HG02759 (cell line): ENCODE results near the gene TPD52L1.
A peak's percentile ranks its signal among the peaks of the same experiment; 100 is the strongest.

ENCODE experiments used
- ATAC-seq: cut with Tn5 transposase; IDR thresholded peaks from one replicate; pipeline ENCODE4 v1.9.1; 2021; ENCODE audit warnings: mild to moderate bottlenecking, moderate library complexity; ENCODE audit not compliant: unreplicated experiment

TPD52L1 gene

GRCh38 chr6:125302840-125303511 lies 149.4 kb downstream of the TPD52L1 start:
- no peak for ATAC-seq

- no peak for ATAC-seq
These were observed 149.9 kb downstream of the TPD52L1 start for GRCh38 chr6:125303512-125303854.

GRCh38 chr6:125304970-125305660 lies 151.5 kb downstream of the TPD52L1 start:
- no peak for ATAC-seq

GRCh38 chr6:125306756-125307149 lies 153.2 kb downstream of the TPD52L1 start:
- no peak for ATAC-seq

GRCh38 chr6:125307150-125307838 lies 153.7 kb downstream of the TPD52L1 start:
- no peak for ATAC-seq

GRCh38 chr6:125307964-125308615 lies 154.5 kb downstream of the TPD52L1 start:
- ATAC-seq: no peak

GRCh38 chr6:125310994-125311649 lies 157.5 kb downstream of the TPD52L1 start:
- peak; percentile 72 for ATAC-seq

GRCh38 chr6:125312478-125312877 lies 158.9 kb downstream of the TPD52L1 start:
- no peak for ATAC-seq

- no peak for ATAC-seq
These were observed 159.4 kb downstream of the TPD52L1 start for GRCh38 chr6:125312950-125313349.
